Hematopoietic multipotent progenitor cell (in vitro differentiated cells): ENCODE results near the gene DPPA2. TPM values are rescaled to one million over a fixed set of nuclear protein-coding genes. Genes with fewer than 3 reads are reported as not detected.
A peak's percentile ranks its signal among the peaks of the same experiment; 100 is the strongest.

Experiments
- DNase-seq, 3 donors: peaks; one replicate each; pipeline ENCODE4 v3.0.0-alpha.2; 2011 to 2015; ENCODE audit warnings: low read depth in 2 of 3, low spot score in 2 of 3
- small RNA-seq: library from RNA; depleted of rRNA; stranded (forward); fragments of <200 nt; gene quantifications from one replicate; pipeline ENCODE3, GENCODE V24; 2012
- total RNA-seq: library from RNA; depleted of rRNA; stranded (reverse); fragments of >200 nt; gene quantifications from one replicate; pipeline ENCODE4 v1.2.3, GENCODE V29; 2012

DPPA2 gene
- total RNA-seq, 1 donor: under 0.01 TPM

DNA sequence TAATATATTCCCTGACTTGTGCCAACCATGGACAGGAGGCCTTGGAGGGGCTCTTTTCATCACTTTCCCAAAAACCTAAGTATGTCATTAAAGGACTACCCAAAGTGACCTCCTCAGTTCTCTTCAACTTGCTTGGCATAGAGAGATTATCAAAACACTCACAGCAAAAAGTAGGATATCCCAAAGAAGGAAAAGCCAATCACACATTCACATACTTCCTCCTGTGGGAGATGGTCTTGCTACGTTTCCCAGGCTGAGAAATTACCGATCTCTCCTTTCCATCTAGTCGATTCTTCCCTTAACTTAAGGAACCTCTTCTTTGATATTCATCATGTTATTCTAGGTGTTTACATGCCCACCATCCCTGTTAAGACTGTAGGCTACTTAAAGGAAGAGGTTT, 11.9 kb upstream of the DPPA2 start:
- no peak for DNase-seq

DNA sequence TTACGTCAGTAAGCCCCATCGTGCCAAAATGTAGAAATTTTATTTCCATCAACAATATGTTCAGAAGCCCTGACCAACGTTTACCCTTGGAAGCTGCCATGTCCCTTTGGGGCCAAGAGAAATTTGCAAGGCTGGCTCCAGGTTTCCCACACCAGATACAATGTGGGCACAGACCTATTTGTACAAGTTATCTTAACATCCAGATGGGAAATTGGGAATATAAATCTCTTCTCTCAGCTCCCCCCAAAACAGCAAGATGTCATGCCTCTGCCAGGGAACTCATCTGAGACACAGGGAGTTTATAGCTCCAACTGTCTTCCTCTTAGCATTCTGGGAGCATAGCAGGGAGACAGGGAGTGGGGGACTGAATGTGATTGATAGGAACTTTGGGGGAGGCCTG, 9.3 kb upstream of the DPPA2 start:
- no peak for DNase-seq

DNA sequence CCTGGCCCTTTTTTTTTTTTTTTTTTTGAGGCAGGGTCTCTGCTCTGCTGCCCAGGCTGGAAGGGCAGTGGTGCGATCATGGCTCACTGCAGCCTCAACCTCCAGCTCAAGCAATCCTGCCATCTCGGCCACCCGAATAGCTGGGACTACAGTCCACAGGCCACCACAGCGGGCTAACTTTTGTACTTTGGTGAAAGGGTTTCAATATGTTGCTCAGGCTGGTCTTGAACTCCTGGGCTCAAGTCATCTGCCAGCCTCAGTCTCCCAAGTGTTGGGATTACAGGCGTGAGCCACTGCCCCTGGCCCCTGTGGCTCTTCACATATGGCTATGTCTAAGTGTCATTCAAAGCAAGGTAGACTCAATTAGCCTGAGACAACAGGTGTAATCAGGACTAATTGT, 8.8 kb upstream of the DPPA2 start:
- no peak for DNase-seq

DNA sequence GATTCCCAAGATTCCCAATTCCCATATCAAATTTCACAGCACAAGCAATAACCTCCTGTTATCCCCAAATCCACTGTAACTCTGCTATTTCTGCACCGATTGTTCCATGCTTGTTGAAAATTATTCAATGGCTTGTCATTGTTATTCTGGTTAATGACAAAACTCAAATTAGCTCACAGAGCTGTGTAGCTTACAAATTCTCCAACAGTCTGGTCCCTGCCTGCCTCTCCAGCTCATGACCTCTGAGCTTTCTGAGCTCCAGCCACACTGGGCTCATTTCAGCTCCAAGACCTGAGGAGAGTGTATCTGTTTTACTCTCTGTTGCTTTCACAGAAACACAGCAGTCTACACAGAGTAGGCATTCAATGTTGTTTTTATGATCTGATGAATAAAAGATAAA, 3.3 kb downstream of the DPPA2 start:
- no peak for DNase-seq

DNA sequence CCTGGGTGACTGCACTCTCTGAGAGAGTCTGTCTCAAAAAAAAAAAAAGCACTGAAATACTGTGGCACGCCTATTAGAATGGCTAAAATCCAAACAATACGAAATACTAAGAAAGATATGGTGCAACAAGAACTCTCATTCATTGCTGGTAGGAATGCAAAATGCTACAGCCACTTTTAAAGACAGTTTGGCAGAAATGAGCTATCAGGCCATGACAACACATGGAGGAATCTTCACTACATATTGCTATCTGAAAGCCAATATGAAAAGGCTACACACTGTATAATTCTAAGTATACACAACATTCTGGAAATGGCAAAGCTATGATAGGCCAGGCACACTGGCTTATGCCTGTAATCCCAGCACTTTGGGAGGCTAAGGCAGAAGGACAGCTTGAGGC, 18.8 kb downstream of the DPPA2 start:
- no peak for DNase-seq

DNA sequence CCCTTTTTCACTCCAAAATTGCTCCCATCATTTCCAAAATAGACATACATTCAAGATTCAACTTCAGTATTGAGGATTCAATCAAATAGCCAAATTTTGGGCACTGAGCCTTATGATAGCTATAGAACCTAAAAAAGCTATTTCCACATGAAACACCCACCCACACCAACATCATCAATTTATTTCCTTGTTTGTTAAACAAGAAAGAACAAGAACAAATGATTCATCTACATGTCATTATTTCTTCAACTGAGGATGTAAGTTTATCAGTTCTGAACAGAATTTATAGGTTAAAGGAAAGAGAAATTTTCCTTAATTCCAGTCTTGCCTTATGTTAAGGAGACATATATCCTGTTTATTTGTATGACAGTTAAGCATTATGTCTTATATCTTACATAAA, 32.2 kb downstream of the DPPA2 start:
- no peak for DNase-seq

DNA sequence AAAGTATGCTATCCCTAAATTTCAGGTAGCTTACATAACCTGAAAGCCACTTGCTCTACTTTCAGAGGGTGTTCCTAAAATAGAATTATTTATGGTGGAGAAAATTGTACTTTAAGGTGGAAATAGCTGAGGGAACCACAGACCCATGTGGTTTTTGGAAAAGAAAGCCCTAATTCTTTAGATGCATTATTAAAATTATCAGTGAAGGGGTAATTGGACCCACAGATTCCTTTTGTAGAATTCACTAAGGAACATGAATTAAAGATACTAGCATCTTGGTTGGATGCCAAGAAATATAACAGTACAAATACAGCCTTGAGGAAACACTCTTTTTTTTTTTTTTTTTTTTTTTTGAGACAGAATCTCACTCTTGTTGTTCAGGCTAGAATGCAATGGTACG, 37.8 kb downstream of the DPPA2 start:
- DNase-seq: no peak

DNA sequence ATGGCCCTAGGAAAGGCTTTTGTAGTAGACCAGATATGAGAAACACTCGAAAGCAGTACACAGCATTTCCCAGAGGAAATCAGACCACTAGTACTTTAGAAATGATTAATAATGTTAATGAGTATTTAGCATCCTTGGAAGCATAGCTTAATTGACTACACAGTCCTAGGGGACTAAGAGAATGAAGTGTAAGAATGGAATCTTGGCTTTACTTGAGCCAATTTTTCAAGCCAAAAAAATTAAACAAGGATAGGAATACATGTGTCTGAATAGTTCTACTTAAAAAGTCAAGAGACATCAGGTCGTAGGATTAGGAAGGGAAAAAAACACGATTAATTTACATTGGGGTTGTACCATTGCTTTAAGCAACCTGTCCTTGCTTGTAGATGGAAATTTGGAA, 38.2 kb downstream of the DPPA2 start:
- no peak for DNase-seq

DNA sequence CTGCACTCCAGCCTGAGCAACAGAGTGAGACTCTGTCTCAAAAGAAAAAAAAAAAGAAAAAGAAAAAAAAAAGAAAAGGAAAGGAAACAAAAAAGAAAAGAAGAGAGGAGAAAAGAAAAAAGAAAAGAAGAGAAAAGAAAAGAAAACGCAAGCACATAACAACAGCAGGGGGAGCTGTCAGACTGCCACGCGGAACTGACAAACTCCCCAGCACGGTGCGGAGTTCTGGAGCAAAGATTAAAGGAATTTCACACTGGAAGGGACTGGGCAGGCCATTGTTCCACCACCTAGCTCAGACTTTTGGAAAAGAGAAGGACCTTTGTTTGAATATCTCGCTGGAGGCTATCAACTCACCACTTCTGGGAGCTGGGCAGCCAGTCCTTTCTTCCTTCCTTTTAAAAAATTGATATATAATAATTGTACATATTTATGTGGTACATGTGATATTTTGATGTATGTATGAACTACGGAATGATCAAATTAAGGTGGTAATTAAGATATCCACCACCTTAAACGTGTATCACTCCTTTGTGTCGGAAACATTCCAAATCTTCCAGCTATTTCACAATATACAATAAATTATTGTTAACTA, 40.5 kb downstream of the DPPA2 start:
- DNase-seq: peak in 1 of 3 donors; percentile 51

DNA sequence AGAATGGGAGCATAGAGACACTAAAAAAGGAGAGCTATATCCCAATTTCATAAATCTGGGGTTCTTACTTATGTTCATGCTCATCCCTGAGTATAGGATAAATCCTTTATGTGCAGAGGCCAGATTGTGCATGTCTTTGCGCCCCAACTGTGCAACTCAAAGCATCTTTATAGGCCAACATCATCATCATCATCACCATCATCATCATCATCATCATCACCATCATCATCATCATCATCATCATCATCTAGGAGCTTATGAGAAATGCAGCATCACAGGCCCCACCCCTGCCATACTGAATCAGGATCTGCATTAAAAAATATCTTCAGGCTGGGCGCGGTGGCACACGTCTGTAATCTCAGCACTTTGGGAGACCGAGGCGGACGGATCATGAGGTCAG, 45.5 kb downstream of the DPPA2 start:
- DNase-seq: no peak

DNA sequence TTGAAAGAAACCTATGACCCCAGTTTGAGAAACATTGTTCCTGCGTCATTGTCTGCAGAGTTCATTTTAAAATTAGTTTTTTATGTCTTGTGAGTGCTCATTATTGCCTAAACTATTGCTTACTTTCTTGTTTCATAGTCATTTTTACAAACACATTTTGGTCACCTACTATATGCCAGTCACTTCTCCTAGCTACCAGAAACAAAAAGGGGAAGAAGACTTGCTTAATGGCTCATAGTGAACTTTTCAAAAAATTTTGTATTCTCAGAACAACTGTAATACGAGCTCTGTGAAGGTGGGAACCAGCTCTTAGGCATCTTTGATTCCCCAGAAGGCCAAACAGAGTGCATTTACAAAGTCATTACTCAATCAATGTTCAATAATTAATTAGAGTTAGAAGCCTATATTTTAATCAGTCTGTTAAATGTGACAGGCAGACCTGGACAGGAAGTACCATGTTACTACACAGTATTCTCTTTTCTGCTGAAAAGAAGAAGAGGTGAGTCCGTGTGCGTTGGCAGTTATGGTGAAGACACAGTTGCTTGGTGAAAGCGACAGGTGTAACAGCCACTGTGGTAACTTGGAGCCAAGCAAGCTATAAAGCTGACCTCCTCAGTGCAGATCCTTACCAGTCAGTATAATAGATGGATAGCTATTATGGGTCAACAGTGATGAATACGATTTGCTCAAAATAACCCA, 46.6 kb downstream of the DPPA2 start:
- peak in 2 of 3 donors; percentile 25 to 66 for DNase-seq

DNA sequence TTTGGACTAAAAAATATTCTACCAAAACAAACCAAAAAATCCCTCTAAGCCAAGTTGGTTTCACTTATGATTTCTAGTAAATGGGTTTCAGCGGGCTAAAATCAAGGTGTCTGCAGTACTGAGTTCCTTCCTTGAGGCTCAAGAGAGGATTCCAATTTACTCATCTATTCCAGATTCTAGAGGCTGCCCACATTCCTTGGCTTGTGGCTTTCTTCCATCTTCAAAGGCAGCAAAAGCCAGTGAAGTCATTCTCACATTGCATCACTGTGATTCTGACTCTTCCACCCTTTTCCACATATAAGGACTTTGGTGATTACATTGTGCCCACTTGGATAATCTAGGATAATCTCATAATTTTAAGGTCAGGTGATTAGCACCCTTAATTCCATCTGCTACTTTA, 48.1 kb downstream of the DPPA2 start:
- no peak for DNase-seq

DNA sequence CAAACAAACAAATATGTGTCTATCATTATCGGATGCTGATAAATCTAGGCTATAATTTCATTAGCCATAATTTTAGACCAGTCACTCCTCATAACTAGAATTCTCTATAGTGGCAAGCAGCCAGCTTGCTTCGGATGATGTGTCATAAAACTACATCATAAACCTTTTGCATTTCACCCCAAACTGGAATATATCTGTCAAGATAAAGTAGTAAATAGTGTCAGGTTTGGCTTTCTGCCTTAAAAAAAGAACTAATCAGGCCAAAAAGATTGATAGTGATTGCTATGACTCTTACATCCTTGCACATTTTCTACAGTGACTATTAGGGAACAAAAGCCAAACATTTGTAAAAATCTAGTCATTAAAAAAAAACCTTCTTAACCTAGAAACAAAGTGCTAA, 51.0 kb downstream of the DPPA2 start:
- peak in 2 of 3 donors; percentile 22 to 48 for DNase-seq

DNA sequence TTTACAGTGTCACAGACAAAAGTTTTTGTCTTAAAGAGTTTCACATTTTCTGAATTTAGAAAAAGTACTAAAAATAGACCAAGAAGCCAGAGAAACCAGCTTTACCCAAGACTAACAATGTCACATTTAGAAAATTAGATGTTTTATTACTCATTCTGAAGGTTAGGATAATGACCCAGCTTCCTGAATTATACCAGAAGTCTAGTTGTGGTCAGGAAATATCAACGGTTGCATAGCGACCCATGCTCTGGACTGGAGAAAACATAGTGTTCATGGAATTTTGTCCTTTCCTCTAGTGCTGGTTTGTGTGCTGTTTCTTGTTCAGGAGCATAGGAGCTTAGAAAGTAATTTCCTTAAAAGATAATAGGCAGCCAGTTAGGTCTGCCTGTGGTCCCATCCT, 59.0 kb downstream of the DPPA2 start:
- peak in 2 of 3 donors; percentile 57 to 63 for DNase-seq

DNA sequence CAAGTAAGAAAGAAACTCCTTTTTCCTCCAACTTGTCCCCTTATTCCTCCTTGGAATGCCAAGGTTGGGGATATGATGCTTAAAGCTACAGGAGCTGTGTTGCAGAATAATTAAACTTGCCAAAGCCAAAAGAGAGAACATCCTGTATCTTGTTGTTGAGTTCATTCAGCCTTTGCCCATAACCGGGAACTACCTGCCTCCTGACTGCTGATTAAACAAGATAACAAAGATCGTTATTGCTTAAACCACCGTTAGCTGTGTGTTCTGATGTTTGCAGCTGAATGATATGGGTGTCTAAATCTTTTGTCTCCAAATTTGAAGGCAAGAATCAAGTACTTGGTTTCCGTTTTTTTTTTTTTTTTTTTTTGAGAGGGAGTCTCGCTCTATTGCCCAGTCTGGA, 61.5 kb downstream of the DPPA2 start:
- peak in 1 of 3 donors; percentile 41 for DNase-seq

DNA sequence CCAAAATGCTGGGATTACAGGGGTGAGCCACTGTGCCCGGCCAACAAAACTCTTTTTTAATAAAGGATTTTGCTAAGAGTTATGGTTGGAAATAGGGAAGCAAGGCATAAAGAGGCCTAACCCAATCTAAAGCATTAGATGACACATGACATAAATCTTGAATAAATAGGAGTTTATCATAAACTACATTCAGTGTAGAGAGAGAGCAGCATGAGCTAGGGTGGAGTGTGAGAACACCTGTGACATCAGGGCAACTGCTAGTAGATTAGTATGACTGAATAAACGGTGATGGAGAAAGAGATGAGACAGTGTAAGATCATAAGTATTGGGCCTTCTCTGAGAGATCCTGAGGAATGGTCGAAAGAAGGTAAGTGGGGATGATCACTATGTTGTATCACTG, 63.7 kb downstream of the DPPA2 start:
- DNase-seq: peak in 1 of 3 donors; percentile 54

Small RNAs within 50 kb of the gene (small RNA-seq; reads per million reads assigned to genes)
- gene AC124945.1 (not detected), gene RF00017 (not detected)

Other genes starting within 250 kb of the DPPA2 start
- gene MORC1, start 198.4 kb downstream of the DPPA2 start, total RNA-seq: under 0.01 TPM
- not detected for gene C3orf85, start 179.8 kb downstream of the DPPA2 start, total RNA-seq
- 49.8 TPM for gene DPPA4, start 21.0 kb upstream of the DPPA2 start, total RNA-seq